HG03521 (cell line): ENCODE measurements around the gene MPZL2.

Source experiments
- ATAC-seq: cut with Tn5 transposase; IDR thresholded peaks from one replicate; pipeline ENCODE4 v1.9.1; 2021; ENCODE audit warnings: mild to moderate bottlenecking, moderate library complexity; ENCODE audit not compliant: unreplicated experiment

The MPZL2 gene

DNA sequence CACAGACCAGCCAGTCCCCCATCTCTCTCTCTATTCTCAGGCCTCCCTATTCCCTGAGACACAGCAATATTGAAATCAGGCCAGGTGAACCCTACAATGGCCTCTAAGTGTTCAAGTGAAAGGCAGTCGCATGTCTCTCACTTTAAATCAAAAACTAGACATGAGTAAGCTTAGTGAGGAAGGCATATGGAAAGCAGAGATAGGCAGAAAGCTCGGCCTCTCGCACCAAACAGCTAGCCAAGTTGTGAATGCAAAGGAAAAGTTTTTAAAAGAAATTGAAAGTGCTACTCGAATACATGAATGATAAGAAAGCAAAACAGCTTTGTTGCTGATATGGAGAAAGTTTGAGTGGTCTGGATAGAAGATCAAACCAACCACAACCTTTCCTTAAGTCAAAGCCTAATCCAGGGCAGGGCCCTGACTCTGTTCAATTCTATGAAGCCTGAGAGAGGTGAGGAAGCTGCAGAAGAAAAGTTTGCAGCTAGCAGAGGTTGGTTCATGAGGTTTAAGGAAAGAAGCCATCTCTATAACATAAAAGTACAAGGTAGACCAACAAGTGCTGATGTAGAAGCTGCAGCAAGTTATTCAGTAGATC, 19.8 kb upstream of the MPZL2 start:
- ATAC-seq = no peak

DNA sequence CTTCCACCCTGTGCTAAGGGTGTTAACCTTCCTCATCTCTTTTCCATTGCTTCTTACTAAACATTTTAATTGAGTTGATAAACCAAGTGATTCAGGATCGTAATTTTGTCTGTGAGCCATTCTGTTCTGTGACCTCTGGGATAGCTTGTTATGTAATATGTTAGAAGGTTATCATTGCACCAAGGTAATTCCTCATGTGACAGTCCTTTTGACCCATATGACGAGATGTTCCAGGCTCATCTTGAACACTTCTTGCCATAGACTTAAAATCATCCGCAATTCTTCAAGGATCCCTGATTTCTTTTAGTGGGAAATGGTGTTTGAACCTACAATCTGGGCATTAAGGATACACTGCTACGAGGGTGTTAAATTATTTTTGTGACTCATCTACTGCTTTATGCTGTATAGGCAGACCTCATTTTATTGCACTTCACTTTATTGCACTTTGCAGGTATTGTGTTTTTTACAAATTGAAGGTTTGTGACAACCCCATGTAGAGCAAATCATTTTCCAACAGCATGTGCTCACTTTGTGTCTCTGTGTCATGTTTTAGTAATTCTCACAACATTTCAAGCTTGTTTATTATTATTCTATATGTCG, 19.0 kb upstream of the MPZL2 start:
- ATAC-seq = no peak

GRCh38 chr11:118282606-118283005, 18.5 kb upstream of the MPZL2 start:
- ATAC-seq = no peak

- no peak for ATAC-seq
Measured at GRCh38 chr11:118281284-118281683, 17.2 kb upstream of the MPZL2 start.

GRCh38 chr11:118277312-118277711, 13.2 kb upstream of the MPZL2 start:
- ATAC-seq = no peak

GRCh38 chr11:118276422-118276821, 12.3 kb upstream of the MPZL2 start:
- no peak for ATAC-seq

DNA sequence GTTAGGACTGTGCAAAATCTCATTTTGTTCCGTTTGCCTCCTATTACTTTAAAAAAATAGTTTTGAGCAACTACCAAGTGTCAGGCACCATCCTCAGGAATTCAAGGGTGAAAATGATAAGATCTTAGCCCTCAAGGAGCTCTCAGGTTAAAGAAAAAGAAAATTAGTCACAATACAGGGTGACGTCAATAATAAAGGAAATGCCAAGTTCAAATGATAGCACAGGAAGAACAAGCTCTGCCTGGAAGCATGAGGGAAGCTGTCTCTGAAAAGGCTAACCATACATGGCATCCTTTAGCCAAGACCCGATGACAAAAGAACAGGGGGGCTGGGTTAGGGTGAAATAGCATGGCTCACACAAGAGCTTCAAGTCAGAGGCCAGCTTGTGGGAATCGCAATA, 11.1 kb upstream of the MPZL2 start:
- ATAC-seq = no peak

DNA sequence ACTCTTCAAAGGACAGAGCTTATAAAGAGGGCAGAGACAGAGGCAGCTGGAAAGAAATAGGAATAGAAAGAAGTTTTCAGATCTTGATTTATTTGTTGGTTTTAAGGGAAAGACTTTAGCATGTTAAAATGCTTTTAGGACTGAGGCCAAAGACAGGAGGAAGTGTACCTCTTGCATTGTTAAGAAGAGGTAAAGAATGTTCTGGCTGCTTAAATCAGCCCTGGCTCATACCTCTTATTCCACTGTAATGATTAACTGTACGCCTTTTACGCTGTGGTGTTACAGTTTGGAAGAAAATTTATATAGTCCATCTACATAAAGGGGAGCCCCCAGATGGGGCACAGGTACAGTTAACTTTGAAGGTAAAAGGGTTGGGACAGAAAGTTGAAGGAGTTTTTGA, 10.1 kb upstream of the MPZL2 start:
- no peak for ATAC-seq

- ATAC-seq = no peak
Measured at GRCh38 chr11:118272001-118272400, 7.9 kb upstream of the MPZL2 start.

DNA sequence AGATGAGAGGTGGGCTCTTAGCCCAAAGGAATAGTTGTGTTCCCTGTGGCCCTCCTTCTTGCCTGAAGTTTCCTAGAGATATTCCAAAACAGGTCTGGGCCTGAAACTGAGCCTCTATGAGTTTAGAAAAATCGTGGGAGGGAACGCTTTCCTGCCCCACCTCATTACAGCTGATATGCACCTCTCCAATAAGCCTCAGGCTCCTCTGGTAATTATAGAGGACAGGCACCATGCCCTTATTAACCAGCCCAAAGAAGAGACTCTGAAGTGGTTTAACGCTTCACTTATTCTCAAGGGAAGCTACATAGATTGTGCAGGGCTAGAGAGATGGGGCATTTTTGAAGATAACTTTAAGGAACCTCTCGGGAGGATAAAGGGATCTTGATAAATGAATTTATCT, 3.4 kb upstream of the MPZL2 start:
- no peak for ATAC-seq

DNA sequence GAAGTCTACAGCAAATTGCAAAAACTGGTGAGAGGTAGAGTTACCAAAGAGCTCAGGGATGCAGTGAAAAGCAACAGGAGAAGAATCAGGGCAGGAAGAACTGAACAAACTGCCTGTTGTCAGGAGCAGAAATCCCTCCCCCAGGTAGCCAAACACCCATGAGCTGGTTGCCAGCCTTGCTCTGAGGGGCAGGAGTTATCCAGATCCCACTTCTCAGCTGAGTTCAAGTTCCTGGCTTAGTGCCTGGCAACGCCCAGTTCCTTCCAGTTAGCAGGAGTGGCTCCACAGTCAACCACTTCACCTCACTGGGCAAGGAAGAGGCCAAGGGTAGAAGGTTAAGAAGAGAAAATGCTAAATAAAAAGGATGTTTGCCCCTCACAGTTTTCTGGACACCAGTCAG, 1.9 kb upstream of the MPZL2 start:
- no peak for ATAC-seq

DNA sequence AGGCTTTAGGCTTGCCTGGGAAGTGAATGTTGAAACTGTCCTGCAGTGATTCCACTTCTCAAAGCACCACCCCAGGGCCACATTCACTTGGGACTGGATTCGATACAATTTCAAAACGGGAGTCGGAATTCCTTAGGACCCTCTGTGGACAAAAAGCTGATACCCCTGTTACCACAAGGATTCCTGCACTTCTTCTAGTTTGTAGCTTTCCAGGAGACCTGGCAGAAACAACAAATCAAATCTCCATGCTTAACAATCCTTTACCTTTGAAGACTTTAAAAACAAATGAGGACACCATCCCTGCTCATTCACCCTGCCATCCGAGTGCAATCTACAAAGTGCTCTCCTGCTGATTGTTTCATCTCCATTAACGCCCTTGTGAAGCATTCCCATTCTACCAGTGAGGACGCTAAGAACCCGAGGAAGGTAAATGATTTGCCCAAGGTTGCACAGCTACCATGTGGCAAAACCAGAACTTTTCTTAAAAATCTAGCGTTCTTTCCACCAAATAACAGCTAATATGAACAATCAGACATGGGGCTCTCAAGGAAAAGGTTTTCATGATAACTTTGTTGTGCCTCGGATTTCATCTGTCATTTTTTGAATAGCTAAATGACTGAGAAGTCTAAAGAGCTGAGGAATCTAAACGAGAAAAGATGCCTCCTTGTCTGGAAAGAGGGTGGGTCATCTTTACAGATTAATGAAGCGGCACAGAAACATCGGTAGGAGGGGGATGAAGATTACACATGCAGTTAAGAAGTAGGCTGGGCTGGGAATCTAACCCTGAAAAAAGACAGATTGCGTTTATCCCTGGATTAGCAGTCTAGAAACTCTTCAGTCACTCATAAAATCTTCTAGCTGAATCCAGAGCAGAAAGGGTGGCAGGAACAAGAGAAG, 720 bp upstream of the MPZL2 start:
- ATAC-seq = no peak

DNA sequence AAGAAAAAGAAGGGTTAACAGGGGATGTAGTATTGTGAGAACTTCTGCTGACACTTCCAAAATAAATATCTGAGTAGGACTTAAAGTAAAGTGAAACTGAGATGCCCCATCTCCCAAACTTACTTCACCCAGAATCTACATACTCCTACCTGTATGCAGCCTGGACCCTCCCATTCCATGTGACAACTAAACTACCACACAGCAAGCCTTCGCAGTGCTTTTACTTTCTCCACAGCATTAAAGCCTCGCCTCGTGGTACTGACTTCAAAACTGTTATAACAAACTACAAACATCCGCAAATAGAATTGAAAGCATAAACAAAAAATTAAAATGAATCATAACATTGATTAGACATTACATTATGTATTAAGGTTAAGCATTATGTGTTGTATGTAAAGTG, 985 bp downstream of the MPZL2 start:
- no peak for ATAC-seq

GRCh38 chr11:118260353-118260752, 3.7 kb downstream of the MPZL2 start:
- no peak for ATAC-seq

DNA sequence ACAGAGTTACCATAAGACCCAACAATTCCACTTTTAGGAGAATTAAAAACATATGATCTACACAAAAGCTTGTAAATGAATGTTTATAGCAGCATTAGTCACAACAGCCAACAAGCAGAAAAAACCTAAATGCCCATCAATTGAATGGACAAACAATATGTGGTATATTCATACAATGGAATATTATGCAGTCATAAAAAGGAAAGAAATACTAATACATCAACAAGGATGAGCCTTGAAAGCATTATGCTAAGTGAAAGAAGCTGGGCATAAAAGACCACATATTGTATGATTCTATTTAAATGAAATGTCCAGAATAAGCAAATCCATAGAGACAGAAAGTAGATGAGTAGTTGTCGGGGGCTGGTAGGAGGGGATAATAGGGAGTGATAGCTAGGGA, 5.0 kb downstream of the MPZL2 start:
- no peak for ATAC-seq

DNA sequence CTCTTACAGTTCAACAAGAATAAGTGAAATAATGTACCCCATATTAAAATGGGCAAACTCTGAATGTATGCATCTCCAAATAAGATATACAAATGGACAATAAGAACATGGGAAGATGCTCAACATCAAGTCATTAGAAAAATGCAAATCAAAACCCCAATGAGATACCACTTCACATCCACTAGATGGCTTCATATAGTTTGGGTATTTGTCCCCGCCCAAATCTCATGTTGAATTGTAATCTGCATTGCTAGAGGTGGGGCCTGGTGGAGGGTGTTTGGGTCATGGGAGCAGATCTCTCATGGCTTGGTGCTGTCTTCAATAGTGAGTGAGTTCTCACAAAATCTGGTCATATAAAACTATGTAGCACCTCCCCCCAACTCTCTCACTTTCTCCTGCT, 5.7 kb downstream of the MPZL2 start:
- ATAC-seq = no peak

GRCh38 chr11:118252688-118253087, 11.4 kb downstream of the MPZL2 start:
- no peak for ATAC-seq

DNA sequence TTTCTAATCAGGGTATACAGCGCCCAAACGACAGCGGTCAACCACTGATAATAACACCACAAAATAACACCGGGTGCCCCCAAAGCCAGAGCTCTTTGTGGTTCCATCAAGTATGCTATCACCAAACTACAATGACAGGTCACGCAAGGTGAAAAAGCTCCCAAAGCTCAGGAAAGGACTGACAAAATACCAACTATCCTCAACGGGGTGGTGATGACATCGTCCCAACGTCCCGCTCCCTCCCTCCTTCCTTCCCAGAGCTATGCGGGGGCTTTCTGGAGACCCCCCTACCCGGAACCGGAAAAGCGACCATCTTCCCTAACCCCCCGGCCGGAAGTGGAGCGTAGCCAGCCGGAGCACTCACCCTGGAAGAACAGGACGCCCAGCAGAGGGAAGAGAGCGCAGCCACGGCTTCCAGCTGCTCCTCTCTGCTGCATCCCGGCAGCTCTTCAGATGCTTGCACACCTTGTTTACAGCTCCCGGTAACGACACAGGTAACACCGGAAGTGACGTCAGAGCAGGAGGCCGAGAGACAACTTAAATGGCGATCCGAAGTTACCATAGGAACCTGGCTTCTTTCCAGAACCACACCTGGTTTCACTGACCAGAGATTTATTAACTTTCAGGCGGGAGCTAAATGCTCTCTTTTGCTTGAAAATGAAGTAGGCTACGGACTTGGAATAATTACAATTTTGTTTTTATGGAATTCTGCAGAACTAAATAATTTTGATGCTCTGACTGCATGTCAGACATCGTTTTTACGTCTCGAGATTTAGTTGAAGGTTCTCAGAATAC, 12.0 kb downstream of the MPZL2 start, which contains the start of gene MPZL3:
MPZL3 (minus strand) TSS at position 508 of the 795 bp plus-strand sequence; CDS start at position 437, 71 bp downstream.
- peak; percentile 71 for ATAC-seq

GRCh38 chr11:118247041-118247440, 17.1 kb downstream of the MPZL2 start:
- ATAC-seq = no peak

DNA sequence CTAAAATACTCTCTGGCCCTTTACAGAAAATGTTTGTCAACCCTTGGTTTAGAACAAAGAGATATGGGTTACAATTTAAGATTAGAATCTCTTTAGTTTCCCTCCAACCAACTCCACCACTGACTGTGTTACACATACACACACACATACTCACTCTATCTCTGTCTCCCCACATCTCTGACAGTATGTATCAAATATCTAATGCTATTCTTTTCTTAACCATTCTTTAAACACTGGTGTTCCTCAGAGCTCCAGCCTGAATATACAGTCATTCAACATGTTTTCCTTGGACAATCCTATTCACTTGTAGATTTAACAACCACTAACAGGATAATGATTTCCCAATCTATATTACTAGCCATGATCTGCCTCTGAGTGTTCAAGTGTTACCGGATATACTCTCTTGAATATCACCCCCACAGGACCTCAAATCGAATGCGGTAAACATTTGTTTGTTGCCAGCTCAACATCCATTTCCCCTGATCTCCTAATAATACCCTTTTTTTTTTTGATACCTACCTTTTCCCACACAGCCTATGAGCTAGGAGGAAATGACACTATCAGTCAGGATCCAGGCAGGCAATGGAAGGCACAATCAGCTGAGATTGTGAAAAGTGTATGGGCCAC, 18.0 kb downstream of the MPZL2 start:
- no peak for ATAC-seq
